Thyroid gland (tissue), 4 donors: Measurements from ENCODE around the gene SCARF1. TPM values are rescaled to one million over a fixed set of nuclear protein-coding genes. Genes with fewer than 3 reads are reported as not detected.

Source experiments
- small RNA-seq: library from RNA; depleted of rRNA; stranded (forward); fragments of <200 nt; gene quantifications from one replicate; pipeline ENCODE3, GENCODE V24; 2016
- total RNA-seq, 4 donors: library from RNA; depleted of rRNA; stranded (reverse); fragments of >200 nt; gene quantifications; one replicate each; pipeline ENCODE4 v1.2.3, GENCODE V29; 2016

SCARF1 gene
- total RNA-seq, 4 donors from 2014 or later = 31.6 to 52.0 (median 35.5) TPM

Small RNA genes within 50 kb of the gene (small RNA-seq; reads per million reads assigned to genes)
- gene RN7SL105P = not detected

Other genes with a start within 250 kb of the SCARF1 start
- gene YWHAE, start 245.5 kb downstream of the SCARF1 start, total RNA-seq = 1,000 to 10,000 TPM in 1 of 4 donors, 100 to 1,000 TPM in 3; 553 to 1,135 (median 724) TPM
- gene CRK, start 189.5 kb downstream of the SCARF1 start, total RNA-seq = 100 to 1,000 TPM in 2 of 4 donors, 10 to 100 TPM in 2; 89.6 to 140 (median 98.7) TPM
- 100 to 1,000 TPM; 103 to 145 (median 121) TPM for gene MYO1C, start 153.0 kb downstream of the SCARF1 start, total RNA-seq
- 100 to 1,000 TPM; 124 to 285 (median 158) TPM for gene INPP5K, start 129.1 kb downstream of the SCARF1 start, total RNA-seq
- 10 to 100 TPM; 49.9 to 64.7 (median 54.2) TPM for gene PITPNA, start 82.9 kb downstream of the SCARF1 start, total RNA-seq
- gene SLC43A2, start 16.9 kb downstream of the SCARF1 start, total RNA-seq = 10 to 100 TPM; 17.5 to 28.2 (median 23.9) TPM
- gene RILP, start 4.1 kb upstream of the SCARF1 start, total RNA-seq = 100 to 1,000 TPM in 3 of 4 donors, 10 to 100 TPM in 1; 67.5 to 140 (median 124) TPM
- gene PRPF8, start 39.1 kb upstream of the SCARF1 start, total RNA-seq = 100 to 1,000 TPM; 181 to 256 (median 242) TPM
- 1 to 10 TPM; 1.7 to 5.6 (median 3.7) TPM for gene TLCD2, start 64.6 kb upstream of the SCARF1 start, total RNA-seq
- 10 to 100 TPM; 25.6 to 31.0 (median 30.3) TPM for gene WDR81, start 79.0 kb upstream of the SCARF1 start, total RNA-seq
- gene SERPINF2, start 97.1 kb upstream of the SCARF1 start, total RNA-seq = 1 to 10 TPM; 4.3 to 9.7 (median 7.1) TPM
- gene SERPINF1, start 116.3 kb upstream of the SCARF1 start, total RNA-seq = 1,000 to 10,000 TPM in 1 of 4 donors, 100 to 1,000 TPM in 3; 289 to 1,632 (median 420) TPM
- gene SMYD4, start 184.2 kb upstream of the SCARF1 start, total RNA-seq = 10 to 100 TPM; 19.3 to 21.9 (median 20.4) TPM
- 10 to 100 TPM; 24.0 to 37.2 (median 26.4) TPM for gene RPA1, start 184.3 kb upstream of the SCARF1 start, total RNA-seq